DOHH2 (cell line): ENCODE measurements around the gene ASMT.
"Not testable (repeated sequence)": the region's sequence is repeated elsewhere in the genome, so short reads cannot be mapped to it uniquely, and the experiment has no call there.

Experiments
- H3F3A ChIP-seq: fragments of 200-600 bp; sonication (generic), shearing (Covaris generic); 2 replicates; pipeline ENCODE4 v1.6.0; 2016; ENCODE audit warnings: antibody characterized with exemption, mild to moderate bottlenecking; ENCODE audit not compliant: control insufficient read depth, insufficient read depth
- H3K27ac ChIP-seq: fragments of 200-600 bp; sonication (generic); 2 replicates; pipeline ENCODE4 v1.5.1; 2014; ENCODE audit warnings: low read depth, mild to moderate bottlenecking, low read length, moderate library complexity
- H3K27me3 ChIP-seq: fragments of 200-600 bp; sonication (generic); 2 replicates; pipeline ENCODE4 v1.6.1; 2014; ENCODE audit warnings: mild to moderate bottlenecking, low read length, mixed read lengths; ENCODE audit not compliant: control insufficient read depth
- H3K36me3 ChIP-seq: fragments of 200-600 bp; sonication (generic); 2 replicates; pipeline ENCODE4 v1.6.1; 2014; ENCODE audit warnings: mild to moderate bottlenecking, low read length, moderate library complexity, mixed read lengths; ENCODE audit not compliant: control insufficient read depth
- H3K4me1 ChIP-seq: fragments of 200-600 bp; sonication (generic); 2 replicates; pipeline ENCODE4 v1.6.1; 2014; ENCODE audit warnings: mild to moderate bottlenecking, low read length, mixed read lengths; ENCODE audit not compliant: control insufficient read depth
- H3K4me2 ChIP-seq: fragments of 200-600 bp; sonication (generic); 2 replicates; pipeline ENCODE4 v1.6.0; 2014; ENCODE audit warnings: mild to moderate bottlenecking, low read length, moderate library complexity
- H3K4me3 ChIP-seq: fragments of 200-600 bp; sonication (generic); 2 replicates; pipeline ENCODE4 v1.5.1; 2014; ENCODE audit warnings: mild to moderate bottlenecking, low read length, mixed read lengths
- H3K79me2 ChIP-seq: fragments of 200-600 bp; sonication (generic); 2 replicates; pipeline ENCODE4 v1.6.1; 2014; ENCODE audit warnings: mild to moderate bottlenecking, low read length, mixed read lengths; ENCODE audit not compliant: control insufficient read depth
- H3K9me2 ChIP-seq: fragments of 200-600 bp; sonication (generic); replicated peaks from 2 replicates; pipeline ENCODE4 v1.6.1; 2014; ENCODE audit warnings: mild to moderate bottlenecking, low read length, mixed read lengths; ENCODE audit not compliant: control insufficient read depth
- H3K9me3 ChIP-seq: fragments of 200-600 bp; sonication (generic); 2 replicates; pipeline ENCODE4 v1.6.1; 2014; ENCODE audit warnings: antibody characterized with exemption, low read length, mixed read lengths; ENCODE audit not compliant: control insufficient read depth, insufficient read depth
- H4K20me1 ChIP-seq: fragments of 200-600 bp; sonication (generic); 2 replicates; pipeline ENCODE4 v1.6.0; 2014; ENCODE audit warnings: low read depth, mild to moderate bottlenecking, antibody characterized with exemption, low read length, moderate library complexity; ENCODE audit not compliant: control insufficient read depth, insufficient read depth
- EZH2phosphoT487 ChIP-seq: fragments of 200-600 bp; sonication (generic); IDR thresholded peaks from 2 replicates; pipeline ENCODE4 v1.6.1; 2017; ENCODE audit warnings: borderline replicate concordance, mild to moderate bottlenecking, antibody characterized with exemption, low read length, moderate library complexity, mixed read lengths
- TF ChIP-seq, protein P1 (sequence below): fragments of 200-600 bp; sonication (generic); IDR thresholded peaks from one replicate; pipeline ENCODE4 v1.5.1; 2014; ENCODE audit warnings: antibody characterized with exemption, mild to moderate bottlenecking, low read depth, low read length; ENCODE audit not compliant: poor library complexity, severe bottlenecking

Gene ASMT

DNA sequence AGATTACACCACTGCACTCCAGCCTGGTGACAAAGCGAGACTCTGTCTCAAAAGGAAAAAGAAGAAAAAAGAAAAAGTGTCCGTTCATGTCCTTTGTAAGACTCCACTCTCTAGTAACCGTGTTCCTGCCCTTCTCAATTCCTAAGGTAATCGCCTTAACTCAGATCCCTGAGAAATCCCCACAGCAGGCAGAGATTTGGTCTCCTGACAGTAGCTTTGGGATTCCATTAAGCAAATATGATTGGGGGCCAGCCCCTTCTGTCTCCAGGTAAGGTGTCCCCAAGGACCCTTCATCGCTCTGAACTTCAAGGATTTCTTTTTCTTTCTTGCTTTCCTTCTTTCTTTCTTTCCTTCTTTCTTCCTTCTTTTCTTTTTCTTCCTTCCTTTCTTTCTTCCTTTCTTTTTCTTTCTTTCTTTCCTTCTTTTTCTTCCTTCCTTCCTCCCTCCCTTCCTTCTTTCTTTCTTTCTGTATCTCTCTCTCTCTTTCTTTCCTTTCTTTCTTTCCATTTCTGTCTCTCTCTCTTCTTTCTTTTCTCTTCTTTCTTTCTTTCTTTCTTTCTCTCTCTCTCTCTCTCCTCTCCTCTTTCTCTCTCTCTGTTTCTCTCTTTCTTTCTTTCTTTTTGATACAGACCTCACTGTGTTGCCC, 2.1 kb upstream of the ASMT start:
- Histone ChIP-seq H3K4me1 (peaks cover 29% of the 10 kb centered on the region), H3K9me2 (no peaks in the 10 kb centered on the region), H3K4me3 (no peak overlapping the region), H3K27me3 (no peaks in the 10 kb centered on the region), H4K20me1 (no peaks in the 10 kb centered on the region), H3K4me2 (no peak overlapping the region), H3K36me3 (no peaks in the 10 kb centered on the region), H3K27ac (no peak overlapping the region), H3K79me2 (no peaks in the 10 kb centered on the region), H3K9me3 (no peaks in the 10 kb centered on the region), H3F3A (no peaks in the 10 kb centered on the region; the same call in 1 of the 2 replicates)
- TF ChIP-seq, protein P1, sequence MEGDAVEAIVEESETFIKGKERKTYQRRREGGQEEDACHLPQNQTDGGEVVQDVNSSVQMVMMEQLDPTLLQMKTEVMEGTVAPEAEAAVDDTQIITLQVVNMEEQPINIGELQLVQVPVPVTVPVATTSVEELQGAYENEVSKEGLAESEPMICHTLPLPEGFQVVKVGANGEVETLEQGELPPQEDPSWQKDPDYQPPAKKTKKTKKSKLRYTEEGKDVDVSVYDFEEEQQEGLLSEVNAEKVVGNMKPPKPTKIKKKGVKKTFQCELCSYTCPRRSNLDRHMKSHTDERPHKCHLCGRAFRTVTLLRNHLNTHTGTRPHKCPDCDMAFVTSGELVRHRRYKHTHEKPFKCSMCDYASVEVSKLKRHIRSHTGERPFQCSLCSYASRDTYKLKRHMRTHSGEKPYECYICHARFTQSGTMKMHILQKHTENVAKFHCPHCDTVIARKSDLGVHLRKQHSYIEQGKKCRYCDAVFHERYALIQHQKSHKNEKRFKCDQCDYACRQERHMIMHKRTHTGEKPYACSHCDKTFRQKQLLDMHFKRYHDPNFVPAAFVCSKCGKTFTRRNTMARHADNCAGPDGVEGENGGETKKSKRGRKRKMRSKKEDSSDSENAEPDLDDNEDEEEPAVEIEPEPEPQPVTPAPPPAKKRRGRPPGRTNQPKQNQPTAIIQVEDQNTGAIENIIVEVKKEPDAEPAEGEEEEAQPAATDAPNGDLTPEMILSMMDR: no peak
- no peak for TF ChIP-seq EZH2phosphoT487

DNA sequence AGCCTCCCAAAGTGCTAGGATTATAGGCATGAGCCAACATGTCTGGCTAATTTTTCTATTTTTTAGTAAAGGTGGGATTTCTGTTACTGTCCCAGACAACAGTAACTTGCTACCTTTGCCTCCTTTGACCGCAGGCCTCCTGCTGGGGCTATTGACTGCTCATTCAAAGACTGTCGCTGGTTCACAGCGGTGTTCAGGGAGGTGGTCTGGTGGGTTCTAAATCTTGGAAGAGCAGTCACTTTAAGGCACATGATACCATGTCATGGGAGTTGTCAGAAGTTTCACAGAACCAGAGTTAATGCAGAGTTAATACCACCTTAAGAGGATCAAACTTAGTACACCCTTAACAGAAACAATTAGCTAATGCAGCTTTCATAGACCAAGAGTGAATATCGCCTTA, 3.8 kb downstream of the ASMT start:
- Histone ChIP-seq H3K4me3 (no peak overlapping the region), H4K20me1 (no peaks in the 10 kb centered on the region), H3K4me2 (no peak overlapping the region), H3K9me3 (no peaks in the 10 kb centered on the region), H3K4me1 (peaks cover 59% of the 10 kb centered on the region), H3K9me2 (no peaks in the 10 kb centered on the region), H3K27me3 (no peaks in the 10 kb centered on the region), H3K79me2 (no peaks in the 10 kb centered on the region), H3K27ac (no peak overlapping the region), H3F3A (peaks cover 5% of the 10 kb centered on the region; the same call in 1 of the 2 replicates), H3K36me3 (no peaks in the 10 kb centered on the region)
- TF ChIP-seq, protein P1: no peak
- TF ChIP-seq EZH2phosphoT487: no peak

DNA sequence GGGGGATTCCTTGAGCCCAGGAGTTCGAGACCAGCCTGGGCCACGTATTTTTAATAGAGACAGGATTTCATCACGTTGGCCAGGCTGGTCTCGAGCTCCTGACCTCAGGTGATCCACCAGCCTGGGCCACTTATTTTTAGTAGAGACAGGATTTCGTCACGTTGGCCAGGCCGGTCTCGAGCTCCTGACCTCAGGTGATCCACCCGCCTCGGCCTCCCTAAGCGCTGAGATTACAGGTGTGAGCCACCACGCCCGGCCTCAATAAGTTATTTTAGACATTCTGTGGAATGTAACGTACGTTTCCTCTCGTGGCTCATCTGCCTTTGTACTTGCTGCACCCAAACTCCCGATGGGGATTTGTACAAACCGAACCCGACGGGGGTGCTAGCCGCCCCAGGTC, 8.8 kb downstream of the ASMT start:
- Histone ChIP-seq H3K79me2 (no peaks in the 10 kb centered on the region), H3F3A (peaks cover 10% of the 10 kb centered on the region; the same call in 1 of the 2 replicates), H3K36me3 (no peaks in the 10 kb centered on the region), H3K4me1 (peaks cover 38% of the 10 kb centered on the region), H3K9me2 (no peaks in the 10 kb centered on the region), H3K27me3 (no peaks in the 10 kb centered on the region), H3K9me3 (no peaks in the 10 kb centered on the region), H3K4me3 (no peak overlapping the region), H3K27ac (no peak overlapping the region), H3K4me2 (peak overlapping the region; percentile 38; the same call in 1 of the 2 replicates), H4K20me1 (no peaks in the 10 kb centered on the region)
- TF ChIP-seq, protein P1: no peak
- TF ChIP-seq EZH2phosphoT487: no peak

DNA sequence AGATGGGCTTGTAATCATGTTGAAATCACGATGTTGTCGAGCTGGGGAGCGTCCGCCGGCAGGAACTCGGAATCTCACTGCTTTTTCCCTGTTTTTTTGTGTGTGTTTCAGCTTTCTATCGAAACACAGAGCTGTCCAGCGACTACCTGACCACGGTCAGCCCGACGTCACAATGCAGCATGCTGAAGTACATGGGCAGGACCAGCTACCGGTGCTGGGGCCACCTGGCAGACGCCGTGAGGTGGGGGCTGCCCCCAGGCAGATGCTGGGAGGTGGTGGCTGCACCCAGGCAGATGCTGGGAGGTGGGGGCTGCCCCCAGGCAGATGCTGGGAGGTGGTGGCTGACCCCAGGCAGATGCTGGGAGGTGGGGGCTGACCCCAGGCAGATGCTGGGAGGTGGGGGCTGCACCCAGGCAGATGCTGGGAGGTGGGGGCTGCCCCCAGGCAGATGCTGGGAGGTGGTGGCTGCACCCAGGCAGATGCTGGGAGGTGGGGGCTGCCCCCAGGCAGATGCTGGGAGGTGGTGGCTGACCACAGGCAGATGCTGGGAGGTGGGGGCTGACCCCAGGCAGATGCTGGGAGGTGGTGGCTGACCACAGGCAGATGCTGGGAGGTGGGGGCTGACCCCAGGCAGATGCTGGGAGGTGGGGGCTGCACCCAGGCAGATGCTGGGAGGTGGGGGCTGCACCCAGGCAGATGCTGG, 9.4 kb downstream of the ASMT start:
- H3F3A ChIP-seq, H3K27ac ChIP-seq, H3K27me3 ChIP-seq, H3K9me2 ChIP-seq, H3K9me3 ChIP-seq, H3K36me3 ChIP-seq, H3K4me2 ChIP-seq, H4K20me1 ChIP-seq, H3K79me2 ChIP-seq, H3K4me3 ChIP-seq: not testable (repeated sequence)
- peaks cover 38% of the 10 kb centered on the region for H3K4me1 ChIP-seq

DNA sequence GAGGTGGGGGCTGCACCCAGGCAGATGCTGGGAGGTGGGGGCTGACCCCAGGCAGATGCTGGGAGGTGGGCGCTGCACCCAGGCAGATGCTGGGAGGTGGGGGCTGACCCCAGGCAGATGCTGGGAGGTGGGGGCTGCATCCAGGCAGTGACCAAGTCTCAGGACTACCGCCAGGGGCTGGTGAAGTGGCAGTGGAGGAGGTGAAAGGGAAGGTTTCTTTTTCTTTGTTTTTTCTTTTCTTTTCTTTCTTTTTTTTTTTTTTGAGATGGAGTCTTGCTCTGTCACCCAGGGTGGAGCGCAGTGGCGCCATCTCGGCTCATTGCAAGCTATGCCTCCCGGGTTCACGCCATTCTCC, 10.0 kb downstream of the ASMT start:
- not testable (repeated sequence) for H3K36me3 ChIP-seq, H3F3A ChIP-seq, H3K9me2 ChIP-seq, H3K4me3 ChIP-seq, H3K27me3 ChIP-seq, H3K27ac ChIP-seq, H4K20me1 ChIP-seq, H3K79me2 ChIP-seq, H3K9me3 ChIP-seq, H3K4me2 ChIP-seq
- H3K4me1 ChIP-seq: peaks cover 38% of the 10 kb centered on the region
